Measurements from ENCODE around the gene RCN2. TPM values are rescaled to one million over a fixed set of nuclear protein-coding genes. Genes with fewer than 3 reads are reported as not detected.
A peak's percentile ranks its signal among the peaks of the same experiment; 100 is the strongest.

The RCN2 gene
- total RNA-seq, 2 experiments from 2014 or later: 21.8 to 21.9 TPM

DNA sequence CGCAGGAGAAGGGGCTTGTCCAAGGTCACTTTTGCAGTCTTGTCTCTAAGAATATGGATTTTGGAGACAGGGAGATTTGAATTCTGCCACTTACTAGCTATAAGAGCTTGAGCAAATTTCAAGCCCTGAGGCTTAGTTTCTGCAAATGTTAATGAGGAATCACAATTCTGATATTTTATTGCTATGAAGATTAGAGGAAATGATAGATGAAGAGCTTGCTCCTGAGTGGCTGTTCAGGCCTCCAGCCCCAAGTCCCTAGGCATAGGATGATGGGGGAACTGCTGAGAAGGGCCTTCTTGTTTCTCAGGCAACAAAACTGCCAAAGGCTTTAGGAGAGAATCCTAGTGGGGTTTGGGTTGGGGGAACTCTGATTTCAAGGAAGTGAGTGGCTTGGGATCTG lies 44.6 kb downstream of the RCN2 start:
- peaks cover 24% of the 10 kb centered on the region for H3K4me1 Mint-ChIP-seq (ENCODE audit: low read depth)
- H3K27ac Mint-ChIP-seq: no peak overlapping the region
- ATAC-seq: no peak
- peaks cover 2% of the 10 kb centered on the region for H3K9me3 Mint-ChIP-seq
- intact Hi-C loops (cut with micrococcal nuclease): no loop called here
- H3K27me3 Mint-ChIP-seq: no peaks in the 10 kb centered on the region
- ChIA-PET POLR2A (interaction anchor here (0.7 to 1.4 kb wide), 3 partner anchors 22 to 62 kb away, joined by 3 to 4 read pairs (median 3); no protein-coding TSS in a partner anchor), CTCF (interaction anchor here (0.9 to 7.7 kb wide), 14 partner anchors 20 to 567 kb away, joined by 3 to 105 read pairs (median 5); no protein-coding TSS in a partner anchor)
- H3K36me3 Mint-ChIP-seq (ENCODE audit: low read depth): no peaks in the 10 kb centered on the region
- TF ChIP-seq, protein P1, sequence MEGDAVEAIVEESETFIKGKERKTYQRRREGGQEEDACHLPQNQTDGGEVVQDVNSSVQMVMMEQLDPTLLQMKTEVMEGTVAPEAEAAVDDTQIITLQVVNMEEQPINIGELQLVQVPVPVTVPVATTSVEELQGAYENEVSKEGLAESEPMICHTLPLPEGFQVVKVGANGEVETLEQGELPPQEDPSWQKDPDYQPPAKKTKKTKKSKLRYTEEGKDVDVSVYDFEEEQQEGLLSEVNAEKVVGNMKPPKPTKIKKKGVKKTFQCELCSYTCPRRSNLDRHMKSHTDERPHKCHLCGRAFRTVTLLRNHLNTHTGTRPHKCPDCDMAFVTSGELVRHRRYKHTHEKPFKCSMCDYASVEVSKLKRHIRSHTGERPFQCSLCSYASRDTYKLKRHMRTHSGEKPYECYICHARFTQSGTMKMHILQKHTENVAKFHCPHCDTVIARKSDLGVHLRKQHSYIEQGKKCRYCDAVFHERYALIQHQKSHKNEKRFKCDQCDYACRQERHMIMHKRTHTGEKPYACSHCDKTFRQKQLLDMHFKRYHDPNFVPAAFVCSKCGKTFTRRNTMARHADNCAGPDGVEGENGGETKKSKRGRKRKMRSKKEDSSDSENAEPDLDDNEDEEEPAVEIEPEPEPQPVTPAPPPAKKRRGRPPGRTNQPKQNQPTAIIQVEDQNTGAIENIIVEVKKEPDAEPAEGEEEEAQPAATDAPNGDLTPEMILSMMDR (IDR thresholded peaks at IDR 0.05): no peak
- DNase-seq: no peak
- no peak overlapping the region for H3K4me3 Mint-ChIP-seq

GRCh38 chr15:76976572-76977270 lies 45.2 kb downstream of the RCN2 start:
- intact Hi-C loops (cut with micrococcal nuclease): no loop called here
- Mint-ChIP-seq H3K4me1 (ENCODE audit: low read depth) (peaks cover 24% of the 10 kb centered on the region), H3K27me3 (no peaks in the 10 kb centered on the region), H3K9me3 (peaks cover 2% of the 10 kb centered on the region), H3K27ac (no peak overlapping the region), H3K4me3 (no peak overlapping the region), H3K36me3 (ENCODE audit: low read depth) (no peaks in the 10 kb centered on the region)
- TF ChIP-seq, protein P1 (IDR thresholded peaks at IDR 0.05): no peak
- DNase-seq (peak; percentile 60), ATAC-seq (peak; percentile 82)
- ChIA-PET CTCF (interaction anchor here (1.1 to 7.7 kb wide), 13 partner anchors 20 to 567 kb away, joined by 3 to 105 read pairs (median 5); no protein-coding TSS in a partner anchor), POLR2A (interaction anchor here (0.7 to 1.4 kb wide), 3 partner anchors 21 to 61 kb away, joined by 3 to 4 read pairs (median 3); no protein-coding TSS in a partner anchor)

DNA sequence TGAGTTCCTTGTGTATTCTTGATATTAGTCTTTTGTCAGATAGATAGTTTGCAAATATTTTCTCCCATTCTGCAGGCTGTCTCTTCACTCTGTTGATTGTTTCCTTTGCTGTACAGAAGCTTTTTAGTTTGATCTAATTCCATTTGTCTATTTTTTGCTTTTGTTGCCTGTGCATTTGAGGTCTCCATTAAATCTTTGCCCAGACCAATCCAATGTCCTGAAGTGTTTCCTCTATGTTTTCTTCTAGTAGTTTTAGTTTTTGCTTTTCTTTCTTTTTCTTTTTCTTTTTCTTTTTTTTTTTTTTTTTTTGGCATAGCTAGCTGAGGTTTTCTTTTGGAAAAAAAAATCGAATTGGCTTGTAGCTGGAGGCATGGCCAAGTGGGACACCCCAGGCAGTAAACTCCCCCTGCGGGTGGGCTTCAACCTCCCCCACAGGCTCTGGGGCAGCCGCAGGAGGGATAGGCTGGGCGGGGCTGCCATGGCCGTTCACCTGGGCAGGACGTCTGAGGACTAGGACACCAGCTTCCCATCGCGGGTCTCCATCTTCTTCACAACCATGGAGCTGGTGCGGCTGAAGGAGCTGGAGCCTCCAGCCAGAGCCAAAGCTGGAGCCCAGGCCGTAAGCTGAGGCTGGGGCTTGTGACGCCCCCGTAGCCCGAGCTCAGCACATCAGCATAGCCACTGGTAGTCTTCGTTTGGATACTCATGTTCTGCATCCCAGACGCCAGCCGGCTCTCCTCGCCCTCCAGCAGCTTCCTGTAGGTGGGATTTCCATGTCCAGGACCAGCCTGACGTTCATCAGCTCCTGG lies 47.2 kb downstream of the RCN2 start:
- Mint-ChIP-seq H3K36me3 (ENCODE audit: low read depth) (no peaks in the 10 kb centered on the region), H3K4me1 (ENCODE audit: low read depth) (peaks cover 24% of the 10 kb centered on the region), H3K27me3 (no peaks in the 10 kb centered on the region), H3K9me3 (peaks cover 2% of the 10 kb centered on the region), H3K27ac (no peak overlapping the region), H3K4me3 (no peak overlapping the region)
- ATAC-seq: no peak
- CTCF ChIA-PET: interaction anchor here (0.9 to 2.2 kb wide), 6 partner anchors 9 to 74 kb away, joined by 4 to 8 read pairs (median 5); no protein-coding TSS in a partner anchor
- POLR2A ChIA-PET: interaction anchor here (0.8 to 2.1 kb wide), 6 partner anchors 10 to 44 kb away, joined by 3 to 6 read pairs (median 4); partner anchors contain the start of gene PSTPIP1
- intact Hi-C loops (cut with micrococcal nuclease): no loop called here
- no peak for DNase-seq
- TF ChIP-seq, protein P1 (IDR thresholded peaks at IDR 0.05): no peak

- intact Hi-C loops (cut with micrococcal nuclease): no loop called here
- H3K4me3 Mint-ChIP-seq: no peak overlapping the region
- TF ChIP-seq, protein P1 (IDR thresholded peaks at IDR 0.05): no peak
- no peak overlapping the region for H3K27ac Mint-ChIP-seq
- peaks cover 19% of the 10 kb centered on the region for H3K4me1 Mint-ChIP-seq (ENCODE audit: low read depth)
- H3K9me3 Mint-ChIP-seq: peaks cover 2% of the 10 kb centered on the region
- ATAC-seq: no peak
- ChIA-PET CTCF (interaction anchor here (1.0 to 2.2 kb wide), 4 partner anchors 10 to 128 kb away, joined by 3 to 8 read pairs (median 5); no protein-coding TSS in a partner anchor), POLR2A (interaction anchor here (1.5 to 2.1 kb wide), 3 partner anchors 10 to 27 kb away, joined by 3 to 6 read pairs (median 4); no protein-coding TSS in a partner anchor)
- no peak for DNase-seq
- H3K36me3 Mint-ChIP-seq (ENCODE audit: low read depth): no peaks in the 10 kb centered on the region
- no peaks in the 10 kb centered on the region for H3K27me3 Mint-ChIP-seq
These were observed 47.9 kb downstream of the RCN2 start for GRCh38 chr15:76979331-76979925.

All from activated CD8-positive, alpha-beta T cell treated with anti-CD3 and anti-CD28 coated beads for 36 hours (primary cell).